GM21528 (cell line): ENCODE data around the gene CKMT1B.
"Not testable (repeated sequence)": the region's sequence is repeated elsewhere in the genome, so short reads cannot be mapped to it uniquely, and the experiment has no call there.

Experiments
- ATAC-seq: cut with Tn5 transposase; IDR thresholded peaks from one replicate; pipeline ENCODE4 v1.9.1; 2021; ENCODE audit warnings: mild to moderate bottlenecking, moderate library complexity; ENCODE audit not compliant: unreplicated experiment, low FRiP score

The CKMT1B gene

GRCh38 chr15:43626937-43627336, 33.1 kb downstream of the CKMT1B start:
- not testable (repeated sequence) for ATAC-seq

- not testable (repeated sequence) for ATAC-seq
These were observed 44.8 kb downstream of the CKMT1B start for GRCh38 chr15:43638464-43639204.
